Smooth muscle cell (in vitro differentiated cells): Measurements from ENCODE around the gene C2CD5. TPM values are rescaled to one million over a fixed set of nuclear protein-coding genes. Genes with fewer than 3 reads are reported as not detected.

ENCODE experiments used
- DNase-seq: peaks from one replicate; lab custom pipeline; 2025; ENCODE audit not compliant: unreplicated experiment; lab: John Stamatoyannopoulos, UW
- H2AFZ ChIP-seq: fragments of 200-600 bp; sonication (generic); 2 replicates; pipeline ENCODE4 v1.6.0; 2016; ENCODE audit warnings: antibody characterized with exemption, low read depth, mild to moderate bottlenecking
- H3F3A ChIP-seq: fragments of 200-600 bp; sonication (generic); 2 replicates; pipeline ENCODE4 v1.6.0; 2017; ENCODE audit warnings: antibody characterized with exemption, low read depth
- H3K27ac ChIP-seq: fragments of 200-600 bp; sonication (generic); 2 replicates; pipeline ENCODE4 v1.5.1; 2016; ENCODE audit warnings: low read depth, mild to moderate bottlenecking
- H3K27me3 ChIP-seq: fragments of 200-600 bp; sonication (generic); 2 replicates; pipeline ENCODE4 v1.6.1; 2016; ENCODE audit warnings: low read depth, mild to moderate bottlenecking
- H3K36me3 ChIP-seq: fragments of 200-600 bp; sonication (generic); 2 replicates; pipeline ENCODE4 v1.5.1; 2016; ENCODE audit warnings: low read depth
- H3K4me1 ChIP-seq: fragments of 200-600 bp; sonication (generic); 2 replicates; pipeline ENCODE4 v1.5.1; 2016; ENCODE audit warnings: low read depth
- H3K4me2 ChIP-seq: fragments of 200-600 bp; sonication (generic); 2 replicates; pipeline ENCODE4 v1.6.0; 2016; ENCODE audit warnings: mild to moderate bottlenecking
- H3K4me3 ChIP-seq: fragments of 200-600 bp; sonication (generic); 2 replicates; pipeline ENCODE4 v1.5.1; 2016; ENCODE audit warnings: mild to moderate bottlenecking
- H3K79me2 ChIP-seq: fragments of 200-600 bp; sonication (generic); 2 replicates; pipeline ENCODE4 v1.6.0; 2016; ENCODE audit warnings: low read depth, mild to moderate bottlenecking
- H3K9ac ChIP-seq: fragments of 200-600 bp; sonication (generic); 2 replicates; pipeline ENCODE4 v1.6.0; 2016; ENCODE audit warnings: low read depth
- H3K9me3 ChIP-seq: fragments of 200-600 bp; sonication (generic); replicated peaks from 2 replicates; pipeline ENCODE4 v1.5.1; 2016; ENCODE audit warnings: low read depth
- H4K20me1 ChIP-seq: fragments of 200-600 bp; sonication (generic); 2 replicates; pipeline ENCODE4 v1.6.0; 2016; ENCODE audit warnings: low read depth
- WGBS: methylation state at CpG from one replicate; pipeline ENCODE4 v1.1.7; 2016; ENCODE audit warnings: low lambda C conversion rate; 5-methylcytosine and 5-hydroxymethylcytosine counted together
- polyA plus RNA-seq: library from polyadenylated mRNA; unstranded; fragments of >200 nt; fragmentation: Nextera tagmentation; extraction: Ambion mirVana; gene quantifications from 2 replicates; pipeline ENCODE4 v1.2.1, GENCODE V29; 2016
- total RNA-seq: library from RNA; depleted of rRNA; stranded (reverse); fragments of >200 nt; gene quantifications from 2 replicates; pipeline ENCODE4 v1.2.3, GENCODE V29; 2014
- TF ChIP-seq, protein P1 (sequence below): fragments of 200-600 bp; sonication (generic); IDR thresholded peaks from 2 replicates; pipeline ENCODE4 v1.5.1; 2017; ENCODE audit warnings: borderline replicate concordance, mild to moderate bottlenecking, antibody characterized with exemption; ENCODE audit not compliant: insufficient read depth, poor library complexity, severe bottlenecking

The C2CD5 gene
- total and polyA plus RNA-seq, 2 experiments from 2014 or later: 6.4 to 13.2 TPM

DNA sequence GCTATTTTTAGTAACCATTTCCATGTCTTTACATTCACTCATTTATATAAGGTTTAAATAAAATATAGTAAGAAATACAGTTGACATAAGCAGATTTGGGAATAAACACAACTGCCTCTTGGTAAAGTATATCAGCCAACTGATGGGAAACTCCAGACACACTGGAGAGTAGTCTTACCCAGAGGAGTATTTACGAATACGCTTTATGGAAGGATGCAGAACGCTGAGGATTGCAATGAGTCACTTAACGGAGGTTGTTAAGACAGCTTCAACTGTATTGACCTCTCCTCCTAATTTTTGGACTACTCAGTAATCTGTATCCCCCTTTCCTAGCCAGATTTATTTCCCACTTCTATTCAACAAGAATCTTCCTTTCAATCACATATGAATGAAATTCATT, 6.0 kb downstream of the C2CD5 start:
- Histone ChIP-seq H3K36me3 (no peaks in the 10 kb centered on the region), H4K20me1 (no peaks in the 10 kb centered on the region), H3K27ac (peak overlapping the region; percentile 9), H3K4me2 (peak overlapping the region; percentile 6), H3K9me3 (no peaks in the 10 kb centered on the region), H3F3A (peaks cover 5% of the 10 kb centered on the region), H3K4me1 (peaks cover 6% of the 10 kb centered on the region), H3K9ac (no peak overlapping the region), H3K4me3 (no peak overlapping the region), H2AFZ (no peak overlapping the region), H3K79me2 (peaks cover 21% of the 10 kb centered on the region), H3K27me3 (no peaks in the 10 kb centered on the region)
- TF ChIP-seq, protein P1, sequence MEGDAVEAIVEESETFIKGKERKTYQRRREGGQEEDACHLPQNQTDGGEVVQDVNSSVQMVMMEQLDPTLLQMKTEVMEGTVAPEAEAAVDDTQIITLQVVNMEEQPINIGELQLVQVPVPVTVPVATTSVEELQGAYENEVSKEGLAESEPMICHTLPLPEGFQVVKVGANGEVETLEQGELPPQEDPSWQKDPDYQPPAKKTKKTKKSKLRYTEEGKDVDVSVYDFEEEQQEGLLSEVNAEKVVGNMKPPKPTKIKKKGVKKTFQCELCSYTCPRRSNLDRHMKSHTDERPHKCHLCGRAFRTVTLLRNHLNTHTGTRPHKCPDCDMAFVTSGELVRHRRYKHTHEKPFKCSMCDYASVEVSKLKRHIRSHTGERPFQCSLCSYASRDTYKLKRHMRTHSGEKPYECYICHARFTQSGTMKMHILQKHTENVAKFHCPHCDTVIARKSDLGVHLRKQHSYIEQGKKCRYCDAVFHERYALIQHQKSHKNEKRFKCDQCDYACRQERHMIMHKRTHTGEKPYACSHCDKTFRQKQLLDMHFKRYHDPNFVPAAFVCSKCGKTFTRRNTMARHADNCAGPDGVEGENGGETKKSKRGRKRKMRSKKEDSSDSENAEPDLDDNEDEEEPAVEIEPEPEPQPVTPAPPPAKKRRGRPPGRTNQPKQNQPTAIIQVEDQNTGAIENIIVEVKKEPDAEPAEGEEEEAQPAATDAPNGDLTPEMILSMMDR: no peak
- 20% methylated on average over 4 of the region's 4 CpGs for WGBS
- no peak for DNase-seq

DNA sequence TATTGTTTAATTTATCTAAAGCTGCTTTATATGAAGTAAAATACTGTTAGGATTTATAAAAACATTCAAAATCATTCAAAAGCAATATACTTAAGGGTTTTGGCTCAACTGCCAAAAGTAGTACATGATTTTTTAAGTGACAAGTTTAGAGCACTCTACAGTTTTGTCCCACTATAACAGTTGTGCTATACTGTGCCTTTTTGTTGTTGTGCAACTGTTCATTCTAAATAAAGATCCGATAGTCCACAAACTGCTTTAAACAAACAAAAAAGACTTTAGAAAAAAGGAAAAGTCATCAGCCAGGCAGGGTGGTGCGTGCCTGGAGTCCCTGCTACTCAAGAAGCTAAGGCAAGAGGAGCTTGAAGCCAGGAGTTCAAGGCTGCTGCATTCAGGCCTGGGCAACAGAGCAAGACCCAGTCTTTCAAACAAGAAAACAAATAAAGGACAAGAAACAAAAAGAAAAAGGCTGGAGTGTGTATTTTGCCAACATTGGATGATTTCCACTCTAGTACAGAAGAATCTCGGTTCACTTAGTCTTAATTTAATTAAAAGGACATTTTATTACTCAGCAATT, 7.3 kb downstream of the C2CD5 start:
- H3K27me3 ChIP-seq: no peaks in the 10 kb centered on the region
- H3K9me3 ChIP-seq: no peaks in the 10 kb centered on the region
- 85% methylated on average over 3 of the region's 3 CpGs for WGBS
- no peak overlapping the region for H3K27ac ChIP-seq
- no peaks in the 10 kb centered on the region for H4K20me1 ChIP-seq
- H3K36me3 ChIP-seq: no peaks in the 10 kb centered on the region
- peaks cover 5% of the 10 kb centered on the region for H3F3A ChIP-seq
- no peak overlapping the region for H3K4me2 ChIP-seq
- TF ChIP-seq, protein P1: no peak
- no peak overlapping the region for H3K4me3 ChIP-seq
- no peak for DNase-seq
- H3K79me2 ChIP-seq: peaks cover 16% of the 10 kb centered on the region
- H3K4me1 ChIP-seq: no peaks in the 10 kb centered on the region
- H3K9ac ChIP-seq: no peak overlapping the region
- no peak overlapping the region for H2AFZ ChIP-seq

- TF ChIP-seq, protein P1: no peak
- DNase-seq: no peak
- no peak overlapping the region for H3K27ac ChIP-seq
- peaks cover 5% of the 10 kb centered on the region for H3F3A ChIP-seq
- no peak overlapping the region for H3K9ac ChIP-seq
- H3K4me1 ChIP-seq: no peaks in the 10 kb centered on the region
- H3K36me3 ChIP-seq: peaks cover 4% of the 10 kb centered on the region
- H3K27me3 ChIP-seq: no peaks in the 10 kb centered on the region
- no peak overlapping the region for H3K4me3 ChIP-seq
- no peak overlapping the region for H2AFZ ChIP-seq
- H4K20me1 ChIP-seq: no peaks in the 10 kb centered on the region
- H3K4me2 ChIP-seq: no peak overlapping the region
- peaks cover 16% of the 10 kb centered on the region for H3K79me2 ChIP-seq
- no peaks in the 10 kb centered on the region for H3K9me3 ChIP-seq
- WGBS: 94% methylated on average over 2 of the region's 2 CpGs
Observed at GRCh38 chr12:22536346-22536945, 7.9 kb downstream of the C2CD5 start.

- Histone ChIP-seq H3F3A (peaks cover 5% of the 10 kb centered on the region), H3K4me2 (no peak overlapping the region), H3K27me3 (no peaks in the 10 kb centered on the region), H3K4me1 (no peaks in the 10 kb centered on the region), H3K4me3 (no peak overlapping the region), H3K36me3 (peaks cover 6% of the 10 kb centered on the region), H4K20me1 (no peaks in the 10 kb centered on the region), H3K9ac (no peak overlapping the region), H3K9me3 (no peaks in the 10 kb centered on the region), H3K79me2 (peaks cover 16% of the 10 kb centered on the region), H3K27ac (no peak overlapping the region), H2AFZ (no peak overlapping the region)
- TF ChIP-seq, protein P1: no peak
- 91% methylated on average over 2 of the region's 2 CpGs for WGBS
- DNase-seq: no peak
Observed at GRCh38 chr12:22535478-22535877, 8.9 kb downstream of the C2CD5 start.
